ENCODE results near the gene DDX51.
A peak's percentile ranks its signal among the peaks of the same experiment; 100 is the strongest.
"Not testable (repeated sequence)": the region's sequence is repeated elsewhere in the genome, so short reads cannot be mapped to it uniquely, and the experiment has no call there.

Gene DDX51

GRCh38 chr12:132153501-132154340 lies 9.6 kb upstream of the DDX51 start:
- DNase-seq = peak; percentile 66

GRCh38 chr12:132152953-132153352 lies 8.8 kb upstream of the DDX51 start:
- DNase-seq = no peak

- DNase-seq = no peak
Measured at GRCh38 chr12:132152411-132152821, 8.3 kb upstream of the DDX51 start.

GRCh38 chr12:132151766-132152410 lies 7.8 kb upstream of the DDX51 start:
- no peak for DNase-seq

GRCh38 chr12:132151145-132151765 lies 7.1 kb upstream of the DDX51 start:
- DNase-seq = no peak

- DNase-seq = no peak
Measured at GRCh38 chr12:132150780-132151144, 6.6 kb upstream of the DDX51 start.

- not testable (repeated sequence) for DNase-seq
Measured at GRCh38 chr12:132149526-132149925, 5.4 kb upstream of the DDX51 start.

- DNase-seq = no peak
Measured at GRCh38 chr12:132148368-132149045, 4.4 kb upstream of the DDX51 start.

GRCh38 chr12:132147423-132148367 lies 3.6 kb upstream of the DDX51 start:
- no peak for DNase-seq

- no peak for DNase-seq
Measured at GRCh38 chr12:132146772-132147422, 2.8 kb upstream of the DDX51 start.

GRCh38 chr12:132146098-132146497 lies 2.0 kb upstream of the DDX51 start:
- no peak for DNase-seq

- DNase-seq = no peak
Measured at GRCh38 chr12:132145334-132145733, 1.2 kb upstream of the DDX51 start.

- DNase-seq = no peak
Measured at GRCh38 chr12:132144810-132145168, 670 bp upstream of the DDX51 start.

GRCh38 chr12:132143336-132144071 lies 615 bp downstream of the DDX51 start:
- DNase-seq = no peak

- DNase-seq = no peak
Measured at GRCh38 chr12:132142679-132143335, 1.3 kb downstream of the DDX51 start.

GRCh38 chr12:132141976-132142678 lies 2.0 kb downstream of the DDX51 start:
- DNase-seq = no peak

GRCh38 chr12:132140918-132141841 lies 2.9 kb downstream of the DDX51 start:
- no peak for DNase-seq

GRCh38 chr12:132140501-132140900 lies 3.6 kb downstream of the DDX51 start:
- no peak for DNase-seq

- no peak for DNase-seq
Measured at GRCh38 chr12:132139912-132140311, 4.2 kb downstream of the DDX51 start.

Data from stimulated activated CD4-positive, alpha-beta T cell treated with anti-CD3 and anti-CD28 coated beads, Interleukin-12 subunit alpha, Interleukin-12 subunit beta, amount 100 ng/mL, for 4 hours (primary cell).